ENCODE results near the gene PLOD1.
A peak's percentile ranks its signal among the peaks of the same experiment; 100 is the strongest.

The PLOD1 gene

DNA sequence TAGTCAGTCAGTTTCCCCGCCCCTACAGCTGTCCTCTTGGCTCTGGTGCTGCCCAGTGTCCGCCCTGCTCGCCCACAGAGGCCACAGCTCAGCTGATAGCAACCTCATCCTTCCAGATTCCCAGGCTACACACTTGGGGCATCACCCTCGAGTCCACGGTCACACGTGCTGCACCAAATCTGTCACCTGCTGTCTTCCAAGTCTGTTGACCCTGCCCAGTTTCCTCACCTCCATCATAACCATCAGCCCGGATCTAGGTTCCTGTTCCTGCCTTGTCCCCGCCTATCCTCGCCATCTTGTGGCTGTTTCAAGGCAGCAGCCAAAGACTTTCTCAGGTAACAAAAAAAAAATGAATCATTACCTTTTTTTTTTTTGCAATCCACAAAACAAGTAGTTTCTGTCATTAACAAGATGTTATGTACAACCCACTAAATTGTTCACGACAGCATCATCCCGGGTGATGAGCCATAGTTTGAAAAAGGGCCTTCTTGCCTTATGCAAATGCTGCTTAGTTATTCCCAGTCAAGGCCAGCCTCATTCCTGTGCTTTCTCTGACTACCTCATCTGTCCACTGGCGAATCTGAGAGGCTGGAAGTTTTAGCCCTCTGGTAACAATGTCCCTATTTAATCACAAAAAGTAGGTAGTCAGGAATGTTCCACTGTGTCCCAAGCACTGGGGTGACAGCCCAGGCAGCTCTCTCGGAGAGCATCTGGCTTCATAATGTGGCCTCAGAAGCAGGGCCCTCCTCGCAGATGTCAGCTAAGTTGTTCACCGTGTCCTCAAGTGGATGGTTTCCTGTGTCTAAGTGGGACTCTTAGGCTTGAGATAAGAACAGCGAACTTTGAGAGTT lies 79.8 kb downstream of the PLOD1 start:
- DNase-seq, result peak; percentile 85
- Histone ChIP-seq H3K4me2 (ENCODE audit: low read length, poor library complexity, severe bottlenecking) (no peak overlapping the region), H3K9me3 (ENCODE audit: control insufficient read depth, low read length) (no peaks in the 10 kb centered on the region), H3K23ac (ENCODE audit: low read length in 2 of 2) (no peak overlapping the region), H3K9ac (ENCODE audit: low read length) (no peak overlapping the region), H3K36me3 (ENCODE audit: control insufficient read depth in 1 of 2, insufficient read depth in 2 of 2, low read depth in 1 of 2, low read length in 2 of 2) (peaks cover 36 to 39% of the 10 kb centered on the region in 2 experiments), H3K4me1 (ENCODE audit: control insufficient read depth, insufficient read depth, low read depth, low read length) (peaks cover 7% of the 10 kb centered on the region), H4K8ac (ENCODE audit: low read length) (no peak overlapping the region), H3K27me3 (ENCODE audit: control insufficient read depth in 1 of 2, insufficient read depth in 1 of 2, low read length in 2 of 2) (no peaks in the 10 kb centered on the region), H3K4ac (ENCODE audit: low read depth in 1 of 2, low read length in 2 of 2) (no peak overlapping the region), H2BK120ac (ENCODE audit: low read depth, low read length) (no peak overlapping the region), H3K18ac (ENCODE audit: low read depth in 1 of 2, low read length in 2 of 2) (no peak overlapping the region), H2BK15ac (ENCODE audit: low read depth, poor library complexity, severe bottlenecking) (no peak overlapping the region), H2BK5ac (ENCODE audit: low read depth, low read length, poor library complexity, severe bottlenecking) (no peak overlapping the region), H4K91ac (ENCODE audit: low read length) (no peak overlapping the region), H3K79me1 (replicated peaks; ENCODE audit: low read length, poor library complexity, severe bottlenecking) (peaks cover 7% of the 10 kb centered on the region), H2AK5ac (ENCODE audit: low read length, severe bottlenecking) (no peak overlapping the region), H3K27ac (ENCODE audit: low read length, poor library complexity, severe bottlenecking) (no peak overlapping the region), H3K4me3 (ENCODE audit: insufficient read depth in 1 of 2, low read depth in 1 of 2, low read length in 2 of 2) (no peak overlapping the region), H2BK12ac (ENCODE audit: low read length in 2 of 2) (no peak overlapping the region), H2AFZ (ENCODE audit: low read depth, low read length) (no peak overlapping the region), H3K14ac (ENCODE audit: low read length in 2 of 2) (peak overlapping the region in 1 of 2 experiments; percentile 44)
- 61% methylated on average over 14 of the region's 16 CpGs for WGBS

DNA sequence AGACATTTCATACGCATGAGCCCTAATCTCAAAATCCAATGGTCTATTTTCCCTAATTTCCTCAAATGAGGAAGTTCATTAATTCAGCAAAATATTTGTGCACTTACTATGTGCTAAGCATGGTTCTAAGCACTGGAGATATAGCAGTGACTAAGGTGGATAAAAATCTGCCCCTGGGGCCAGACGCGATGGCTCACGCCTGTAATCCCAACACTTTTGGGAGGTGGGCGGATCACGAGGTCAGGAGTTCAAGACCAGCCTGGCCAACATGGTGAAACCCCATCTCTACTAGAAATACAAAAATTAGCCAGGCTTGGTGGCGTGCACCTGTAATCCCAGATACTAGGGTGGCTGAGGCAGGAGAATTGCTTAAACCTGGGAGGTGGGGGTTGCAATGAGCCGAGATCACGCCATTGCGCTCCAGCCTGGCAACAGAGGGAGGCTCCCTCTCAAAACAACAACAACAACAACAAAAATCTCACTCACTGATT lies 80.5 kb downstream of the PLOD1 start:
- no peak for DNase-seq
- Histone ChIP-seq H2BK15ac (ENCODE audit: low read depth, poor library complexity, severe bottlenecking) (no peak overlapping the region), H3K18ac (ENCODE audit: low read depth in 1 of 2, low read length in 2 of 2) (no peak overlapping the region), H2AFZ (ENCODE audit: low read depth, low read length) (no peak overlapping the region), H3K4ac (ENCODE audit: low read depth in 1 of 2, low read length in 2 of 2) (no peak overlapping the region), H3K79me1 (replicated peaks; ENCODE audit: low read length, poor library complexity, severe bottlenecking) (peaks cover 12% of the 10 kb centered on the region), H3K27ac (ENCODE audit: low read length, poor library complexity, severe bottlenecking) (no peak overlapping the region), H3K27me3 (ENCODE audit: control insufficient read depth in 1 of 2, insufficient read depth in 1 of 2, low read length in 2 of 2) (no peaks in the 10 kb centered on the region), H3K4me2 (ENCODE audit: low read length, poor library complexity, severe bottlenecking) (no peak overlapping the region), H3K14ac (ENCODE audit: low read length in 2 of 2) (no peak overlapping the region), H3K4me1 (ENCODE audit: control insufficient read depth, insufficient read depth, low read depth, low read length) (peaks cover 9% of the 10 kb centered on the region), H3K36me3 (ENCODE audit: control insufficient read depth in 1 of 2, insufficient read depth in 2 of 2, low read depth in 1 of 2, low read length in 2 of 2) (peaks cover 29 to 33% of the 10 kb centered on the region in 2 experiments), H2AK5ac (ENCODE audit: low read length, severe bottlenecking) (no peak overlapping the region), H3K4me3 (ENCODE audit: insufficient read depth in 1 of 2, low read depth in 1 of 2, low read length in 2 of 2) (no peak overlapping the region), H3K9ac (ENCODE audit: low read length) (no peak overlapping the region), H4K91ac (ENCODE audit: low read length) (no peak overlapping the region), H2BK5ac (ENCODE audit: low read depth, low read length, poor library complexity, severe bottlenecking) (no peak overlapping the region), H2BK12ac (ENCODE audit: low read length in 2 of 2) (no peak overlapping the region), H4K8ac (ENCODE audit: low read length) (no peak overlapping the region), H2BK120ac (ENCODE audit: low read depth, low read length) (no peak overlapping the region), H3K9me3 (ENCODE audit: control insufficient read depth, low read length) (no peaks in the 10 kb centered on the region), H3K23ac (ENCODE audit: low read length in 2 of 2) (no peak overlapping the region)
- WGBS, result 57% methylated on average over 9 of the region's 10 CpGs

DNA sequence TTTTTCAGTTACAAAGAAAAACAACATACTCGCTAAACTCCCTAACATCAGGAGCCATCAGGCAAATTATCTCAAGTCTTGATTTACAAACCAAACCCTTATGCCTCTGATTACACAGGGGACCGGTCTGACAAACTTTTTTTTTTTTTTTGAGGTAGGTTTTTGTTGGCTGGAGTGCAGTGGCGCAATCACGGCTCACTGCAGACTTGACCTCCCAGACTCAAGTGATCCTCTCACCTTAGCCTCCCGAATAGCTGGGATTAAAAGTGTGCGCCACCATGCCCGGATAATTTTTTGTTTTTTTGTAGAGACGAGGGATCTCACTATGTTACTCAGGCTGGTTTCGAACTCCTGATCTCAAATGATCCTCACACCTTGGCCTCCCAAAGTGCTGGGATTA lies 81.0 kb downstream of the PLOD1 start:
- H2AK5ac ChIP-seq (ENCODE audit: low read length, severe bottlenecking), result no peak overlapping the region
- H2BK120ac ChIP-seq (ENCODE audit: low read depth, low read length), result no peak overlapping the region
- no peak overlapping the region for H2AFZ ChIP-seq (ENCODE audit: low read depth, low read length)
- H3K4me3 ChIP-seq (ENCODE audit: insufficient read depth in 1 of 2, low read depth in 1 of 2, low read length in 2 of 2), result no peak overlapping the region
- H3K79me1 ChIP-seq (replicated peaks; ENCODE audit: low read length, poor library complexity, severe bottlenecking), result peaks cover 12% of the 10 kb centered on the region
- no peak overlapping the region for H2BK5ac ChIP-seq (ENCODE audit: low read depth, low read length, poor library complexity, severe bottlenecking)
- no peak overlapping the region for H2BK15ac ChIP-seq (ENCODE audit: low read depth, poor library complexity, severe bottlenecking)
- H3K18ac ChIP-seq (ENCODE audit: low read depth in 1 of 2, low read length in 2 of 2), result no peak overlapping the region
- peaks cover 10% of the 10 kb centered on the region for H3K4me1 ChIP-seq (ENCODE audit: control insufficient read depth, insufficient read depth, low read depth, low read length)
- peaks cover 25 to 28% of the 10 kb centered on the region in 2 experiments for H3K36me3 ChIP-seq (ENCODE audit: control insufficient read depth in 1 of 2, insufficient read depth in 2 of 2, low read depth in 1 of 2, low read length in 2 of 2)
- H3K4me2 ChIP-seq (ENCODE audit: low read length, poor library complexity, severe bottlenecking), result no peak overlapping the region
- no peak overlapping the region for H3K27ac ChIP-seq (ENCODE audit: low read length, poor library complexity, severe bottlenecking)
- H3K23ac ChIP-seq (ENCODE audit: low read length in 2 of 2), result no peak overlapping the region
- H3K27me3 ChIP-seq (ENCODE audit: control insufficient read depth in 1 of 2, insufficient read depth in 1 of 2, low read length in 2 of 2), result no peaks in the 10 kb centered on the region
- no peak overlapping the region for H3K14ac ChIP-seq (ENCODE audit: low read length in 2 of 2)
- H2BK12ac ChIP-seq (ENCODE audit: low read length in 2 of 2), result no peak overlapping the region
- H3K9ac ChIP-seq (ENCODE audit: low read length), result no peak overlapping the region
- H3K9me3 ChIP-seq (ENCODE audit: control insufficient read depth, low read length), result no peaks in the 10 kb centered on the region
- H4K8ac ChIP-seq (ENCODE audit: low read length), result no peak overlapping the region
- DNase-seq, result no peak
- 93% methylated on average over 8 of the region's 9 CpGs for WGBS
- H4K91ac ChIP-seq (ENCODE audit: low read length), result no peak overlapping the region
- H3K4ac ChIP-seq (ENCODE audit: low read depth in 1 of 2, low read length in 2 of 2), result no peak overlapping the region

DNA sequence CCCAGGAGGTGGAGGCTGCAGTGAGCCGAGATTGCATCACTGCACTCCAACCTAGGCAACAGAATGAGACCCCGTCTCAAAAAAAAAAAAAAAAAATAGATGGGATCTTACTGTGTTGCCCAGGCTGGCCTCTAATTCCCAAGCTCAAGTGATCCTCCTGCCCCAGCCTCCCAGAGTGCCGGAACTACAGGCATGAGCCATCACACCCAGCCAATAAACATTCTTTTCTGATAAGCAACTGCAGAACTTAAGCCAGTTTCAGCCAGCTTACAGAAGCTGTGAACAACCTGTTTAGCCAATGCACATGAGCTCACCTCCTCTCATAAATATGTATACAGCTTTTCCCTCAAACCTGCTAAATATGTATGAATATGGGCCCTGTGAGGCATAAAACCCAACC lies 81.7 kb downstream of the PLOD1 start:
- Histone ChIP-seq H3K27me3 (ENCODE audit: control insufficient read depth in 1 of 2, insufficient read depth in 1 of 2, low read length in 2 of 2) (no peaks in the 10 kb centered on the region), H3K9ac (ENCODE audit: low read length) (no peak overlapping the region), H3K23ac (ENCODE audit: low read length in 2 of 2) (no peak overlapping the region), H3K4ac (ENCODE audit: low read depth in 1 of 2, low read length in 2 of 2) (no peak overlapping the region), H2AK5ac (ENCODE audit: low read length, severe bottlenecking) (no peak overlapping the region), H3K79me1 (replicated peaks; ENCODE audit: low read length, poor library complexity, severe bottlenecking) (peaks cover 11% of the 10 kb centered on the region), H3K9me3 (ENCODE audit: control insufficient read depth, low read length) (no peaks in the 10 kb centered on the region), H2BK120ac (ENCODE audit: low read depth, low read length) (no peak overlapping the region), H3K27ac (ENCODE audit: low read length, poor library complexity, severe bottlenecking) (no peak overlapping the region), H3K4me2 (ENCODE audit: low read length, poor library complexity, severe bottlenecking) (no peak overlapping the region), H4K8ac (ENCODE audit: low read length) (no peak overlapping the region), H3K18ac (ENCODE audit: low read depth in 1 of 2, low read length in 2 of 2) (no peak overlapping the region), H2BK5ac (ENCODE audit: low read depth, low read length, poor library complexity, severe bottlenecking) (no peak overlapping the region), H3K14ac (ENCODE audit: low read length in 2 of 2) (no peak overlapping the region), H2AFZ (ENCODE audit: low read depth, low read length) (no peak overlapping the region), H4K91ac (ENCODE audit: low read length) (no peak overlapping the region), H2BK12ac (ENCODE audit: low read length in 2 of 2) (no peak overlapping the region), H3K4me3 (ENCODE audit: insufficient read depth in 1 of 2, low read depth in 1 of 2, low read length in 2 of 2) (no peak overlapping the region), H2BK15ac (ENCODE audit: low read depth, poor library complexity, severe bottlenecking) (no peak overlapping the region), H3K36me3 (ENCODE audit: control insufficient read depth in 1 of 2, insufficient read depth in 2 of 2, low read depth in 1 of 2, low read length in 2 of 2) (peaks cover 18 to 21% of the 10 kb centered on the region in 2 experiments), H3K4me1 (ENCODE audit: control insufficient read depth, insufficient read depth, low read depth, low read length) (peaks cover 13% of the 10 kb centered on the region)
- WGBS, result 96% methylated on average over 3 of the region's 3 CpGs
- DNase-seq, result no peak
